Liver (tissue), 3 donors: Measurements from ENCODE around the gene ADNP2.

Experiments
- CTCF ChIP-seq: fragments of 150-350 bp; IDR thresholded peaks from 2 replicates; pipeline ENCODE4 v1.5.1; 2017; ENCODE audit warnings: improper control_type of control experiment, low read depth, low read length; ENCODE audit not compliant: missing input control
- FOXA1 ChIP-seq: IDR thresholded peaks from 2 replicates; pipeline ENCODE4 v1.6.1; 2016; ENCODE audit warnings: antibody characterized with exemption
- JUND ChIP-seq, 2 donors: IDR thresholded peaks; 2 replicates each; pipeline ENCODE4 v1.6.1; 2016; ENCODE audit warnings: antibody characterized with exemption in 2 of 2
- MAX ChIP-seq: IDR thresholded peaks from 2 replicates; pipeline ENCODE4 v1.6.1; 2016; ENCODE audit warnings: antibody characterized with exemption
- RAD21 ChIP-seq, 2 donors: IDR thresholded peaks; 2 replicates each; pipeline ENCODE4 v1.6.1; 2016; ENCODE audit warnings: antibody characterized with exemption in 2 of 2, mild to moderate bottlenecking in 2 of 2
- REST ChIP-seq: IDR thresholded peaks from 2 replicates; pipeline ENCODE4 v1.6.1; 2016; ENCODE audit warnings: antibody characterized with exemption, mild to moderate bottlenecking
- donor health status: healthy.
- donor health status: healthy.

- no peak for TF ChIP-seq JUND (IDR thresholded peaks at IDR 0.05)
- TF ChIP-seq CTCF: no peak
- no peak for TF ChIP-seq RAD21 (IDR thresholded peaks at IDR 0.05)
- no peak for TF ChIP-seq MAX
- TF ChIP-seq REST: no peak
- no peak for TF ChIP-seq FOXA1
Observed at GRCh38 chr18:80096032-80096565, 13.0 kb upstream of the ADNP2 start.
